Fibroblast of lung (primary cell): ENCODE data around the gene PRKCG.

Source experiments
- CTCF ChIP-seq, 2 donors: IDR thresholded peaks in 1 of 2; conservative IDR thresholded peaks in 1 of 2; 1 replicate in 1 of 2; 2 replicates in 1 of 2; pipeline ENCODE4 v1.5.1; 2011 to 2012; ENCODE audit warnings: low read length in 2 of 2, control low read depth in 1 of 2, inconsistent platforms in 1 of 2, low read depth in 1 of 2, mild to moderate bottlenecking in 1 of 2
- EZH2 ChIP-seq: IDR thresholded peaks from 2 replicates; pipeline ENCODE4 v1.5.1; 2012; ENCODE audit warnings: low read length, control low read depth, mild to moderate bottlenecking; ENCODE audit errors: missing control alignments

- TF ChIP-seq CTCF (conservative IDR thresholded peaks at IDR 0.05 in 1 of 2, IDR thresholded peaks at IDR 0.05 in 1 of 2; ENCODE audit: low read depth in 1 of 2, low read length in 2 of 2): no peak
- no peak for TF ChIP-seq EZH2
These were observed 17.6 kb upstream of the PRKCG start for GRCh38 chr19:53864308-53864836.
